GM12875 (cell line): ENCODE results near the gene MED26.

Experiments
- H3K4me3 ChIP-seq: one replicate; pipeline ENCODE4 v1.5.1; 2011; ENCODE audit warnings: low read depth, low read length, control low read depth
- TF ChIP-seq, protein P1 (sequence below): IDR thresholded peaks from 2 replicates; pipeline ENCODE4 v1.5.1; 2011; ENCODE audit warnings: low read depth, mild to moderate bottlenecking, control low read depth, inconsistent platforms, low read length, moderate library complexity, borderline replicate concordance; ENCODE audit not compliant: insufficient read depth

Gene MED26

DNA sequence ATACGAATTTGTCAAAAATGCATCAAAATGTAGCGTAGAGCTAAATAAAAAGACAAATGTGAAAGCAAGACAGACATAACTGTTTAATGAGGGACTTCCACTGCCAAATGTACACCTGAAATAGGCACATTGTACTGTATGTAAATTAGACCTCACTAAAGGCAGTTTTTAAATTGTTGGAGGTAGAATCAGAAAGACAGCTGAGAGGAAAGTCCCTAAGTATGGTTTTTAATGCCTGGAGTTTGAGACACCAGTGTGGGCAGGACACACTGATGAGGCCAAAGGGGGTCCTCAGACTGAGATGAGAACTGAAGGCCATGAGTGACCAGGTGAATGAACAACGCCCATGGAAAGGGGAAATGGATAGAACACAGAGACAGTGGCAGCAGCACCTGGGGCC, 22.9 kb downstream of the MED26 start:
- no peak overlapping the region for H3K4me3 ChIP-seq
- TF ChIP-seq, protein P1, sequence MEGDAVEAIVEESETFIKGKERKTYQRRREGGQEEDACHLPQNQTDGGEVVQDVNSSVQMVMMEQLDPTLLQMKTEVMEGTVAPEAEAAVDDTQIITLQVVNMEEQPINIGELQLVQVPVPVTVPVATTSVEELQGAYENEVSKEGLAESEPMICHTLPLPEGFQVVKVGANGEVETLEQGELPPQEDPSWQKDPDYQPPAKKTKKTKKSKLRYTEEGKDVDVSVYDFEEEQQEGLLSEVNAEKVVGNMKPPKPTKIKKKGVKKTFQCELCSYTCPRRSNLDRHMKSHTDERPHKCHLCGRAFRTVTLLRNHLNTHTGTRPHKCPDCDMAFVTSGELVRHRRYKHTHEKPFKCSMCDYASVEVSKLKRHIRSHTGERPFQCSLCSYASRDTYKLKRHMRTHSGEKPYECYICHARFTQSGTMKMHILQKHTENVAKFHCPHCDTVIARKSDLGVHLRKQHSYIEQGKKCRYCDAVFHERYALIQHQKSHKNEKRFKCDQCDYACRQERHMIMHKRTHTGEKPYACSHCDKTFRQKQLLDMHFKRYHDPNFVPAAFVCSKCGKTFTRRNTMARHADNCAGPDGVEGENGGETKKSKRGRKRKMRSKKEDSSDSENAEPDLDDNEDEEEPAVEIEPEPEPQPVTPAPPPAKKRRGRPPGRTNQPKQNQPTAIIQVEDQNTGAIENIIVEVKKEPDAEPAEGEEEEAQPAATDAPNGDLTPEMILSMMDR: no peak

DNA sequence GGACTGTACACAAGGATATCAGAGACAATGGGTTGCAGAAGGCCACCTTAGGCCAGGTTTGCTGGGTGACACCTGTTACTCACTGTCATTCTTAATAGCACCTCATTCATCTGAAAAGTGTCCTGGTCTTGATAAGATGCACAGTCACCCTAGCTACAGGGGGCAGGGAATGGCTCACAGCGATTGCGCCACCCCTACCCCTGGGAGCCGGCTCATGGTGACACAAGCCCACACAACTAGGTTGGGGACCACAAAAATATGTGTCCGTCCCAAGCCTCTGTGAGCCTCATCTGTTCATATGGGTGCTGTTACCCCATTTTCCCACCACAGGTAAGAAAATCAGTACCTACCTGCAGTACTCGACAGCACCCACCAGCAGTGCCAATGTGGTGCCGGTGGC, 23.4 kb downstream of the MED26 start:
- TF ChIP-seq, protein P1: no peak
- no peak overlapping the region for H3K4me3 ChIP-seq

DNA sequence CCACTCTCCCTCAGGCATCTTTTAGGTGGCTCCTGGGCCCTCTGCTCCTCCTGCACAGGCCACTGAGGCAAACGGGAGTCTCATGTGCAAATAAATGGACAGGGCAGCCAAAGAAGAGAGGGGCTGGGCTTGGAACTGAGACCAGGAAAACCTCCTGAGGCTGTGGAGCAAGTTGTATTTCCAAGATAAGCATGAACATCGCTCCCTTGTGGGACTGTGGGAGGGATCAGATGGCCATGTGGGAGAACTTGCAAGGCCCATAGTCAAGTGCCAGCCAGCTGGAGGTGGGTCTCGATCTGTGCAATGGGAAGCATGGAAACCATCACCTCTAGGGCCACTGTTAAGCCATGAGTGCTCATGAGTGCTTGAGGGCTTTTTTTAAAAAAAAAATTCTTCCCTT, 24.9 kb downstream of the MED26 start:
- H3K4me3 ChIP-seq: no peak overlapping the region
- TF ChIP-seq, protein P1: no peak

DNA sequence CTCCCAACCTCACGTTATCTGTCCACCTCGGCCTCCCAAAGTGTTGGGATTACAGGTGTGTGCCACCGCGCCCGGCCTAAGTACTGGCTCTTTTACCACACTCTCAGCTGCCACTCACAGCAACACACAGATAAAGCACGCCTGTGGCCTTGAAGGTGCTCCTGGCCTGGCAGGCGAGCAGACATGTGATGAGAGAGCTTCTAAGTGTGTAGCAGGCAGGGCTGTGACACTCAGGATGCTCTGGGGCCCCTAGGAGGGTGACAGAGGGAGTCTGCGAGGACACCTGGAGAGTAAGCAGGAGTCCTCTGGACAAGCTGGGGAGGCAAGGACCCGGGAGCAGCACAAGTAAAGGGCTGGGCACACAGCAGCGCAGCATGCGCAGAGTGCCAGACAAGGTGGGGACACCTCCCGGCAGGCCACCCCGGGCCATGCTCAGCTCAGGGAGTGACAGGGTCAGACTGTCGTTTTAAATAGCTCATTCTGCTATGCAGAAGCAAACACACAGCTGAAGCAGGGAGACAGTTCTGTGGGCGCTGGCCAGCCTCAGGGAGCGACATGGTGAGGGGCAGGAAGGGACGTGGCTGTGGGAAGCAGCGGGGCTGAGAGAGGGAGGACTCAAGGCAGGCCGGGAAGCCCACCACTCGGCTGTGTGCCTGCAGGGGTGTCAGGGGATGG, 26.5 kb downstream of the MED26 start:
- no peak overlapping the region for H3K4me3 ChIP-seq
- TF ChIP-seq, protein P1: no peak

DNA sequence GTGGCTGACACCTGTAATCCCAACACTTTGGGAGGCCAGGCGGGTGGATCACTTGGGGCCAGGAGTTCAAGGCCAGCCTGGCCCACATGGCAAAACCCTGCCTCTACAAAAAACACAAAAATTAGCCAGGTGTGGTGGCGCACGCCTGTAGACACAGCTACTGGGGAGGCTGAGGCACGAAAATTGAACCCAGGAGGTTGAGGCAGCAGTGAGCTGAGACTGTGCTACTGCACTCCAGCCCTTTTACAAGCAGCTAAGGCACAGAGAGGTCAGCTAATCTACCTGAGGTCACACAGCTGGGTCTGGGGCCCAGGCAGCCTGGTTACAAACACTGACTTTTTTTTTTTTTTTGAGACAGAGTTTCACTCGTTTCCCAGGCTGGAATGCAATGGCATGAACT, 27.2 kb downstream of the MED26 start:
- TF ChIP-seq, protein P1: no peak
- no peak overlapping the region for H3K4me3 ChIP-seq

DNA sequence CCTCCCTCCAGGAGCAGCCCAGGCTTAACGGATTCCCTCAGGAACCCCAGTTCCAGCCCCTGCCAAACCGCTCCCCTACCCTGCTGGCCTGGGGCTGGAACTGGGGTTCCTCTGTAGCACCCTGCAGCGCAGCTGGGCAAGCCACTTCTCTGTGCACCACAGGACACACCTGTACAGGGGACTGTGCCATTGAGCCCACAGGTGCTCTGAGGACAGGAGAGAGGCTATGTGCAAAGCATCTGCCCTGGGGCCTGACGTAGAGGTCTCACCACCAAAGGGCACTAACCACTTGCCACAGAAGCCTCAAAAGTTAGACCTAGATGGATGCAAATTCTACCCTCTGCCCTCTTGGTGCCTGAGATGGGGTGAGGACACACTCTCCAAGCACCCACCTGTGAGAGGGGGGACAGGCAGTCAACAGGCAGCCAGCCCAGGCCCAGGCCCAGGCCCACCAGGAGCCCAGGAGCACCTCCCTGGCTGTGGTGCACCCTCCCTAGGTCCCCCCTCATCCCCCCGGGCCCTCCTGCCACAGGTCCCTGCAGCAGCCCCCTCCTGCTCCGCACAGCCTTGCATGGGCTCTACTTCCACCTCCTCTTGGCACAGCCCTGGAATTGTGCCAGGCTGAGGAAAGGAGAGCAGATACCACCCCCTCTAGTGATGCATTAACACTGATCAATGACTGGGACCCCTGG, 28.2 kb downstream of the MED26 start:
- TF ChIP-seq, protein P1: no peak
- H3K4me3 ChIP-seq: no peak overlapping the region

DNA sequence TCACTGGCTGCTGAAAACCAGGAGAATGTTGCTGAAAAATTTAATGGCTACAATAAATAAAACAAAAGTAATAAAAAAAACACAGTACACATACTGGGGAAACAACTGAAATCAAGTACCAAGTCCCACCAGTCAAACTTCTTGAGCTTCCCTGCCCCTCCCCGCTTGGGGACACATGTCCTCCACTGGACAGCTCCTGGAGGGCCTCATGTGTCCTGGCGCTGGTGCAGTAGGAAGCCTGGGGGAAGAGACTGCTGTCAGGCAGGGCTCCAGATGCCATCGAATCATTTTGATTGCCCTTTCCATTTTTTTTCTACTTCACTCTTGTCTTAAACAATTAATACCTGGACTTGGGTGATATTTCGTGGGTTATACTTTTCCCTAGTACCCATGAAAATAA, 29.2 kb downstream of the MED26 start:
- H3K4me3 ChIP-seq: no peak overlapping the region
- TF ChIP-seq, protein P1: no peak
